ENCODE results near the gene LRIG2. TPM values are rescaled to one million over a fixed set of nuclear protein-coding genes. Genes with fewer than 3 reads are reported as not detected.

The LRIG2 gene
- total RNA-seq, 1 experiment from 2014 or later = 13.5 TPM

DNA sequence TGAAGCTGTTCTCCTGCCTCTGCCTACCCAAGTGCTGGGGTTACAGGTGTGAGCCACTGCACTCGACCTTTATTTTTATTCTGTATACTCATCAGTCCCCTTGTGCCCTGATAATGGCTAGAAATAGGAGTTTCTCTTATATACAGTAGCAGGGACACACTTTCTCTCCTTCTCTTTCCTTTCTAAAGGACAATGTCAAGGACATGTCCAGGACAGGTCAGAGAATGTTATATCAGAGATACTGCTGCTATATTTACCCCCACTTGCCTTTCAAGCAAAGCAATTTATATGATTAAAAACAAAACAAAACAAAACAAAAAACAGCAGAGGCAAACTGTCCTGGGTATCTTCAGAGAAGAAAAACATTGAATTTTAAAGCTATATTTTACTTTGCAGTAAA, 43.2 kb upstream of the LRIG2 start (continued):
- no peak for TF ChIP-seq TCF7L2 (IDR thresholded peaks at IDR 0.05; ENCODE audit: borderline replicate concordance, extremely low read depth, insufficient read depth, insufficient read length)

DNA sequence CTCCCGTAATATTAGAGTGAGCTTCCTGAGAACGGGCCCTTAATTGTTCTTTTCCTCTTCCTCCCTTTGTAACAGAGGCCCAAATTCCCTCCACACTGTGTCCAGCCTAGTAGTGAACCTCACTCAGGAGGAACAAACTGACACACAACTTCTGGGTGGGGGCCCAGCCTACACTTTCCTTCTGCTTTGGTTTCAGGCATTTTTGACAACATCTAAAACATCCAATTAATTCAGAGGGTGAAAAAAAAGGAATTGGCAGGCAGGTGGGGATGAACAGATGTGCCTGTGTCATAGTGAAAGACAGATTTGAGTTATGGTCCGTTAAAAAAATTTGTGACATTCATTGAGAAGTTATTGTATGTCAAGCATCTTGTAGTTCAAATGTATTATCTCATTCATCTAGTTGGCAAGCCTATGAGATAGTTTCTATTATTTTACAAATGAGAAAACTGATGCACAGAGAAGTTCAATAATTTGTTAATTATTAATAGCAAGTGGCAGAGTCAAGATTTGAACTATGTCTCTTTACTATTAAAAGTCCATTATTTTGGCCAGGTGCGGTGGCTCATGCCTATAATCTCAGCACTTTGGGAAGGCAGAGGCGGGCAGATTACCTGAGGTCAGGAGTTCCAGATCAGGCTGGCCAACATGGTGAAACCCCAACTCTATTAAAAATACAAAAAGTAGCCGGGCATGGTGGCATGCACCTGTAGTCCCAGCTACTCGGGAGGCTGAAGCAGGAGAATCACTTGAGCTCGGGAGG, 41.6 kb upstream of the LRIG2 start:
- H3K4me2 ChIP-seq (ENCODE audit: low read length) = no peak overlapping the region
- no peaks in the 10 kb centered on the region for H3K4me1 ChIP-seq (ENCODE audit: control insufficient read depth in 1 of 2, insufficient read depth in 2 of 2, low read length in 2 of 2)
- ChIA-PET RAD21 (ENCODE audit: low non-redundant PET in 1 of 2, low total read pairs in 2 of 2, uncharacterized antibody in 2 of 2, unreplicated experiment in 2 of 2) (interaction anchor here in 1 of 2 experiments (0.6 kb wide), 1 partner anchor 64 kb away, joined by 3 read pairs; no protein-coding TSS in a partner anchor), POLR2A (interaction anchor here (0.7 kb wide), 1 partner anchor 688 kb away, joined by 3 read pairs; no protein-coding TSS in a partner anchor), CTCF (no interaction called here)
- H3K27me3 ChIP-seq (ENCODE audit: insufficient read depth, low read length) = no peaks in the 10 kb centered on the region
- H4K20me1 ChIP-seq (ENCODE audit: insufficient read depth) = no peaks in the 10 kb centered on the region
- H3K36me3 ChIP-seq (ENCODE audit: control insufficient read depth in 1 of 2, insufficient read depth in 2 of 2, low read length in 2 of 2) = no peaks in the 10 kb centered on the region
- no peak overlapping the region for H3K4me3 ChIP-seq (replicated peaks in 1 of 2; ENCODE audit: low read depth in 1 of 2, low read length in 2 of 2)
- no peaks in the 10 kb centered on the region for H3K9me2 ChIP-seq (ENCODE audit: insufficient read depth)
- intact Hi-C loops (cut with micrococcal nuclease) = no loop called here
- no TSS peak for BruUV-seq (replicated peaks)
- no peak overlapping the region for H2AFZ ChIP-seq (ENCODE audit: low read depth, low read length, poor library complexity, severe bottlenecking)
- ATAC-seq = no peak
- no peak for DNase-seq (ENCODE audit: low read depth, low spot score)
- H3K9me3 ChIP-seq (ENCODE audit: control insufficient read depth in 1 of 2, insufficient read depth in 1 of 2, low read depth in 1 of 2, low read length in 2 of 2) = no peaks in the 10 kb centered on the region
- no peak overlapping the region for H3K9ac ChIP-seq (ENCODE audit: low read length)
- no peak overlapping the region for H3K27ac ChIP-seq (ENCODE audit: low read depth, low read length)
- H3K79me2 ChIP-seq (ENCODE audit: insufficient read depth, low read length) = no peaks in the 10 kb centered on the region
- no peak for TF ChIP-seq ZFX (IDR thresholded peaks at IDR 0.05)
- no peak for TF ChIP-seq POLR2AphosphoS5 (IDR thresholded peaks at IDR 0.05; ENCODE audit: low read depth, low read length)
- TF ChIP-seq, protein P1, sequence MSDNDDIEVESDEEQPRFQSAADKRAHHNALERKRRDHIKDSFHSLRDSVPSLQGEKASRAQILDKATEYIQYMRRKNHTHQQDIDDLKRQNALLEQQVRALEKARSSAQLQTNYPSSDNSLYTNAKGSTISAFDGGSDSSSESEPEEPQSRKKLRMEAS (IDR thresholded peaks at IDR 0.05) = no peak

DNA sequence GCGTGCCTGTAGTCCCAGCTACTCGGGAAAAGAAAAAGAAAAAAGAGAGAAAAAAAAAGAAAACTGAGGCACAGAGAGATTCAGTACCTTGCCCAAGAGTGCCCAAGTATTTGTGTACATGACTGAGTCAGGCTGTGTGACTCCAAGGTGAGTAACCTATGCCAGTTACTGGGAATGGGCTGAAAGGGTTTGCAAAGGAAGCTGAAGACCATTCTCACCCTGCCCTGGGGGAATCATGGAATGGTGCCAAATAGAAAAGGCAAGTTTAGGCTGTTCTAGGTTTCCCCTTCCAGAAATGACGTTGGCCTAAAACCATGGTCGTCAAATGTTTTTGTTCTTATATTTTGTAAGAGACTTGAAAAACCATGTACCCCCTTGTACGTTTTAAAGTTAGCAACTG, 37.9 kb upstream of the LRIG2 start:
- no peak overlapping the region for H3K27ac ChIP-seq (ENCODE audit: low read depth, low read length)
- DNase-seq (ENCODE audit: low read depth, low spot score) = no peak
- no peak for ATAC-seq
- no peak overlapping the region for H2AFZ ChIP-seq (ENCODE audit: low read depth, low read length, poor library complexity, severe bottlenecking)
- BruUV-seq (replicated peaks) = no TSS peak
- no peak overlapping the region for H3K4me2 ChIP-seq (ENCODE audit: low read length)
- H3K9me3 ChIP-seq (ENCODE audit: control insufficient read depth in 1 of 2, insufficient read depth in 1 of 2, low read depth in 1 of 2, low read length in 2 of 2) = no peaks in the 10 kb centered on the region
- ChIA-PET CTCF (no interaction called here), POLR2A (no interaction called here), RAD21 (ENCODE audit: low non-redundant PET in 1 of 2, low total read pairs in 2 of 2, uncharacterized antibody in 2 of 2, unreplicated experiment in 2 of 2) (no interaction called here)
- no peaks in the 10 kb centered on the region for H3K27me3 ChIP-seq (ENCODE audit: insufficient read depth, low read length)
- intact Hi-C loops (cut with micrococcal nuclease) = no loop called here
- H3K9me2 ChIP-seq (ENCODE audit: insufficient read depth) = no peaks in the 10 kb centered on the region
- H3K79me2 ChIP-seq (ENCODE audit: insufficient read depth, low read length) = no peaks in the 10 kb centered on the region
- H3K9ac ChIP-seq (ENCODE audit: low read length) = no peak overlapping the region
- no peak overlapping the region for H3K4me3 ChIP-seq (replicated peaks in 1 of 2; ENCODE audit: low read depth in 1 of 2, low read length in 2 of 2)
- no peaks in the 10 kb centered on the region for H3K36me3 ChIP-seq (ENCODE audit: control insufficient read depth in 1 of 2, insufficient read depth in 2 of 2, low read length in 2 of 2)
- no peaks in the 10 kb centered on the region for H4K20me1 ChIP-seq (ENCODE audit: insufficient read depth)
- H3K4me1 ChIP-seq (ENCODE audit: control insufficient read depth in 1 of 2, insufficient read depth in 2 of 2, low read length in 2 of 2) = no peaks in the 10 kb centered on the region
- no peak for TF ChIP-seq POLR2A (IDR thresholded peaks at IDR 0.05; ENCODE audit: borderline replicate concordance, extremely low read depth, insufficient read depth, insufficient read length)
- TF ChIP-seq SP1 (IDR thresholded peaks at IDR 0.05; ENCODE audit: low read depth) = no peak
- TF ChIP-seq ZNF274 (IDR thresholded peaks at IDR 0.05; ENCODE audit: low read depth, low read length) = no peak
- no peak for TF ChIP-seq JUND (IDR thresholded peaks at IDR 0.05)
- TF ChIP-seq, protein P1 (IDR thresholded peaks at IDR 0.05) = no peak
- TF ChIP-seq FOSL1 (IDR thresholded peaks at IDR 0.05; ENCODE audit: low read depth) = no peak; the same call in 1 of the 2 replicates
- TF ChIP-seq EZH2 (IDR thresholded peaks at IDR 0.05) = no peak
- no peak for TF ChIP-seq EGR1 (IDR thresholded peaks at IDR 0.05; ENCODE audit: low read depth)
- no peak for TF ChIP-seq SRF (IDR thresholded peaks at IDR 0.05; ENCODE audit: low read depth)
- TF ChIP-seq ELF1 (IDR thresholded peaks at IDR 0.05; ENCODE audit: borderline replicate concordance, low read depth) = no peak
- no peak for TF ChIP-seq SIN3A (IDR thresholded peaks at IDR 0.05; ENCODE audit: low read depth)
- TF ChIP-seq, protein P2, sequence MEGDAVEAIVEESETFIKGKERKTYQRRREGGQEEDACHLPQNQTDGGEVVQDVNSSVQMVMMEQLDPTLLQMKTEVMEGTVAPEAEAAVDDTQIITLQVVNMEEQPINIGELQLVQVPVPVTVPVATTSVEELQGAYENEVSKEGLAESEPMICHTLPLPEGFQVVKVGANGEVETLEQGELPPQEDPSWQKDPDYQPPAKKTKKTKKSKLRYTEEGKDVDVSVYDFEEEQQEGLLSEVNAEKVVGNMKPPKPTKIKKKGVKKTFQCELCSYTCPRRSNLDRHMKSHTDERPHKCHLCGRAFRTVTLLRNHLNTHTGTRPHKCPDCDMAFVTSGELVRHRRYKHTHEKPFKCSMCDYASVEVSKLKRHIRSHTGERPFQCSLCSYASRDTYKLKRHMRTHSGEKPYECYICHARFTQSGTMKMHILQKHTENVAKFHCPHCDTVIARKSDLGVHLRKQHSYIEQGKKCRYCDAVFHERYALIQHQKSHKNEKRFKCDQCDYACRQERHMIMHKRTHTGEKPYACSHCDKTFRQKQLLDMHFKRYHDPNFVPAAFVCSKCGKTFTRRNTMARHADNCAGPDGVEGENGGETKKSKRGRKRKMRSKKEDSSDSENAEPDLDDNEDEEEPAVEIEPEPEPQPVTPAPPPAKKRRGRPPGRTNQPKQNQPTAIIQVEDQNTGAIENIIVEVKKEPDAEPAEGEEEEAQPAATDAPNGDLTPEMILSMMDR (IDR thresholded peaks at IDR 0.05 in 2 of 3, conservative IDR thresholded peaks at IDR 0.05 in 1 of 3; ENCODE audit: borderline replicate concordance in 1 of 3, insufficient read depth in 1 of 3, low read depth in 2 of 3, low read length in 2 of 3) = no peak
- TF ChIP-seq, protein P3, sequence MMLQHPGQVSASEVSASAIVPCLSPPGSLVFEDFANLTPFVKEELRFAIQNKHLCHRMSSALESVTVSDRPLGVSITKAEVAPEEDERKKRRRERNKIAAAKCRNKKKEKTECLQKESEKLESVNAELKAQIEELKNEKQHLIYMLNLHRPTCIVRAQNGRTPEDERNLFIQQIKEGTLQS (IDR thresholded peaks at IDR 0.05) = no peak
